Endothelial cell of umbilical vein (primary cell): ENCODE measurements around the gene MTMR3.

Experiments used
- FOS ChIP-seq: IDR thresholded peaks from 2 replicates; pipeline ENCODE4 v1.6.1; 2011; ENCODE audit warnings: mild to moderate bottlenecking, low read length, moderate library complexity, borderline replicate concordance; ENCODE audit not compliant: insufficient read depth
- POLR2A ChIP-seq: IDR thresholded peaks from 2 replicates; pipeline ENCODE4 v1.6.1; 2012; ENCODE audit warnings: low read depth, mild to moderate bottlenecking, control low read depth, low read length
- TF ChIP-seq, protein P1 (sequence below), 2 donors: IDR thresholded peaks; 1 replicate in 1 of 2; 2 replicates in 1 of 2; pipeline ENCODE4 v1.5.1; 2011; ENCODE audit warnings: low read length in 2 of 2, mild to moderate bottlenecking in 2 of 2, moderate library complexity in 2 of 2, control low read depth in 1 of 2, inconsistent platforms in 1 of 2, low read depth in 1 of 2; ENCODE audit not compliant: insufficient read depth in 1 of 2; ENCODE audit errors: extremely low read depth in 1 of 2

DNA sequence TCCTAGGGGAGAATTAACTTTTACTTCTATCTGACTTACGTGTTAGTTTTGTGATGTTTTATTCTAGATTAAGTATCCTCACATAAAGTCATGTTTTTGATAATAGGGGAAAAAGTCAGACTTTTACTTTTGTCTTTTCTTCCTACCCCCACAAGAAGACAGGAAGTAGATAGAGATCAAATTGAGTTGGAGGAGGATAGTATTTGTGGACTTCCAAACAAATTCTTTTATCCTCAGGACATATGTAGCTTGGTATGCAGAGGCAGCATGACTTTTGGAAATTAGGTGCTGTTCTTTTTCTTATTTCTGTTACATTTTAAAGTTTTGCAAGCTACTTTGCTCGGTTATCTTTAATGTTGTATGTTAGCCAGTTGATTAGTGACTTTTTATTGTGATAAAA, 61.4 kb downstream of the MTMR3 start:
- TF ChIP-seq, protein P1, sequence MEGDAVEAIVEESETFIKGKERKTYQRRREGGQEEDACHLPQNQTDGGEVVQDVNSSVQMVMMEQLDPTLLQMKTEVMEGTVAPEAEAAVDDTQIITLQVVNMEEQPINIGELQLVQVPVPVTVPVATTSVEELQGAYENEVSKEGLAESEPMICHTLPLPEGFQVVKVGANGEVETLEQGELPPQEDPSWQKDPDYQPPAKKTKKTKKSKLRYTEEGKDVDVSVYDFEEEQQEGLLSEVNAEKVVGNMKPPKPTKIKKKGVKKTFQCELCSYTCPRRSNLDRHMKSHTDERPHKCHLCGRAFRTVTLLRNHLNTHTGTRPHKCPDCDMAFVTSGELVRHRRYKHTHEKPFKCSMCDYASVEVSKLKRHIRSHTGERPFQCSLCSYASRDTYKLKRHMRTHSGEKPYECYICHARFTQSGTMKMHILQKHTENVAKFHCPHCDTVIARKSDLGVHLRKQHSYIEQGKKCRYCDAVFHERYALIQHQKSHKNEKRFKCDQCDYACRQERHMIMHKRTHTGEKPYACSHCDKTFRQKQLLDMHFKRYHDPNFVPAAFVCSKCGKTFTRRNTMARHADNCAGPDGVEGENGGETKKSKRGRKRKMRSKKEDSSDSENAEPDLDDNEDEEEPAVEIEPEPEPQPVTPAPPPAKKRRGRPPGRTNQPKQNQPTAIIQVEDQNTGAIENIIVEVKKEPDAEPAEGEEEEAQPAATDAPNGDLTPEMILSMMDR (IDR thresholded peaks at IDR 0.05; ENCODE audit: extremely low read depth in 1 of 2, insufficient read depth in 1 of 2, low read depth in 1 of 2, low read length in 2 of 2) = no peak
- TF ChIP-seq POLR2A (no peak), FOS (no peak)
